SIG-M5 (cell line): ENCODE data around the gene LMX1B.

Source experiments
- DNase-seq: peaks from one replicate; lab custom pipeline; 2025; lab: John Stamatoyannopoulos, UW

Gene LMX1B

DNA sequence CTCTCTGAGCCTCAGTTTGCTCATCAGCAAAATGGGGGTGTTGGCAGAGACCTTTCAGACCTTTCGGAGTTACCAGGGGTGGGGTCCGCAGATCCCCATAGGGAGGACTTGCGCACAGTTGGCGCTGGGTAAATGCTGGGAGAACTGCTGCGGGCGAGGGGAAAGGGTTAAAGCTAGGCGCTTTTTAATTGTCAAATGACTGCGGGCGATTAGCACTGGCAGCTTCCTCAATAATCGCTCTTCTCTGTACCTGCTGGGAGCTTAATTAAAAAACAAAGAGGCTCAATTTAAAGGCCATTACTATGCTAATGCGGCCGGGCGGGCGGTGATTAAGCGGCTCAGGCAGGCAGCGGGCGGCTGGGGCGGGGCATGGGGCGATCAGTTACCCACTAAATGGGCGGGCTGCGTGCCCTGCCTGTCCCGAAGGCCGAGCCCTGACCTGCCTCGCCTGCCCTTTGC, 63.0 kb downstream of the LMX1B start:
- no peak for DNase-seq

DNA sequence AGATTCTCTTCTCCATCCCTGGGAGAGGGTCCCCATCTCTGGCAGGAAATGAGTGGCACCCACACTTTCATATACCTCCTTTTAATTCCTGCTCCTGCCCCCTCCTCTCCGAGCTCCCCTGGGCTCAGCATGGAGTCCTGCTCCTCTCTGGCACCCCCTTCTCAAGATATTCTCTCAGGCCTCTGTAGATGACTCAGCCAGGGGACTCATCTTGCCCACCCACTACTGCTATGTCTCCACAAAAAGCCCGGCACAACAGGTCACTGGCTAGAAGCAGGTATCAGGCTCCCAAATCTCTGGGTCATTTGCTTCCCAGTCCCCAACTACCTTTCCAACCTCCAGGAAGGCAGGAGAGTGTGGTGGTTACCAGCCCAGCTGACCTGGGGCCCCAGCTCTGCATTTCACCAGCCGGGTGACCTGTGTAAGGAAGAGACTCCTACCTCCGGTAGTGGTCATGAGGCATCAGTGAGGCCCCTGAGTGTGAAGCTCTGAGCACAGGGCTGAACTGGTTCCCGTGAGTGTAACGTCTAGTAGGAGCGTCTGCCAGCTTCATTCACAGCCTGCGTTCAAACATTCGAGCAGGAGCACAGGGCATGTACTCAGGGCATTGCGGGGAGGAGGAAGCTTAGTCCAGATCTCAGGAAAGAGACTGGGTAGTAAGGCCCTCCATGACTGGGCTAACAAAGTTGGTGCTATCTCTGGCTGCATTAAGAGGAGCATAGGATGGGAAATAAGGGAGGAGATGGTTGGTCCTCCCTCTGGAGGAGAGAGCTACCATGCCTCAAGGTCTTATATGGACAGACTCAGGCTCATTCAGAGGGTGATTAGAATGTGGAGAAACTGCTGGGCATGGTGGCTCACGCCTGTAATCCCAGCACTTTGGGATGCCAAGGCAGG, 63.7 kb downstream of the LMX1B start:
- DNase-seq: no peak

DNA sequence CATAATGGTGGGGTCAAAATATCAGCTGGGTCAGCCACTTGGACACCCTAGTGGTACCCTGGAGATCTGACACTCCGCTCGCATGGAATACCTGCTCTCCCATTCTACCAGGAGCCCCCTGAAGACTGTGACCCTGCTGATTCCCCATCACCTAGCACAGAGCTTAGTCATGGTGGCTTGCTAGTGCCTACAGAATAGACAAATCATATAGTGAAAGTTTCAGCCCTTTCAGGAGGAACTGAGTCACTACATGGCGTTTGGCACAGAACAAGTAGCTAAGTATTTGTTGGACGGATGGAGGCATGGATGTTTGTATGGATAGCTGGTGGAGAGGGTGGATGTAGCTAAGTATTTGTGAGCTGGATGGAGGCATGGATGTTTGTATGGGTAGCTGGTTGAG, 65.3 kb downstream of the LMX1B start:
- DNase-seq: no peak

DNA sequence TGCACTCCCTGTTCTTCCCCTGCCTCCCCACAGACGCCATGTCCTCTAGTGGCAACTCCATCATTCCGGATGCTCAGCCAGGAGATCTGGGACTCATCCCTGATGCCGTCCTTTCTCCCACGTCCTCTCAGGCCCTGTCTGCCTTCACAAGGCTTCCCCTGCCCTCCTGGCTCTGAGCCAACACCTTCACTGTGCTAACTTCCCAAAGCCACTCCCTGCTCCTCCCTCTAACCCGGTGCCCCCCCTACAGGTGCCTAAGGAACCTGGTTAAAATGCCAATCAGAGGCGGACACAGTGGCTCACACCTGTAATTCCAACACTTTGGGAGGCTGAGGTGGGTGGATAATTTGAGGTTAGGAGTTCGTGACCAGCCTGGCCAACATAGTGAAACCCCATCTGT, 67.6 kb downstream of the LMX1B start:
- no peak for DNase-seq

DNA sequence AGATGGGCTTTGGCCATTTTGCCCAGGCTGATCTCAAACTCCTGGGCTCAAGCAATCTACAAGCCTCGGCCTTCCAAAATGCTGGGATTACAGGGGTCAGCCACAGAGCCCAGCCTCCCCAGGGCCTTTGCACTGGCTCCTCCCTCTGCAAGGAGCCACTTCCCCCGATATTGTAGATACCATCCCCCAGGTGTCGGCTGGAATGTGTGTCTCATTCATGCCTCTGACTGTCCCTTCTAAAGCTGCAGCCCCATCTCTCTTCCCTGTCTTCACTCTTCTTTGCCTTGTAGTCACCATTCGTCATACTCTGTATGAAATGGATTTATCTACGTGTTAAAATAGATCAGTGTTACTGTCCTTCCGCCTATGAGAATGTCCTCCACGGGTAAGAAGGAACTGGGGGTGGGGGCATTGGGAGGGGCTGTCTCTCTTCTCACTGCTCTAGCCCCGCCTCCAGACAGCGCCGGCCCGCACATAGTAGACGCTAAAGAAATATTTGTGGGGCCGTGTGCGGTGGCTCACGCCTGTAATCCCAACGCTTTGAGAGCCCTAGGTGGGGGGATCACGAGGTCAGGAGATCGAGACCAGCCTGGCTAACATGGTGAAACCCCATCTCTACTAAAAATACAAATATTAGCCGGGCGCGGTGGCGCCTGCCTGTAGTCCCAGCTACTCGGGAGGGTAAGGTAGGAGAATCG, 68.5 kb downstream of the LMX1B start:
- DNase-seq: no peak

DNA sequence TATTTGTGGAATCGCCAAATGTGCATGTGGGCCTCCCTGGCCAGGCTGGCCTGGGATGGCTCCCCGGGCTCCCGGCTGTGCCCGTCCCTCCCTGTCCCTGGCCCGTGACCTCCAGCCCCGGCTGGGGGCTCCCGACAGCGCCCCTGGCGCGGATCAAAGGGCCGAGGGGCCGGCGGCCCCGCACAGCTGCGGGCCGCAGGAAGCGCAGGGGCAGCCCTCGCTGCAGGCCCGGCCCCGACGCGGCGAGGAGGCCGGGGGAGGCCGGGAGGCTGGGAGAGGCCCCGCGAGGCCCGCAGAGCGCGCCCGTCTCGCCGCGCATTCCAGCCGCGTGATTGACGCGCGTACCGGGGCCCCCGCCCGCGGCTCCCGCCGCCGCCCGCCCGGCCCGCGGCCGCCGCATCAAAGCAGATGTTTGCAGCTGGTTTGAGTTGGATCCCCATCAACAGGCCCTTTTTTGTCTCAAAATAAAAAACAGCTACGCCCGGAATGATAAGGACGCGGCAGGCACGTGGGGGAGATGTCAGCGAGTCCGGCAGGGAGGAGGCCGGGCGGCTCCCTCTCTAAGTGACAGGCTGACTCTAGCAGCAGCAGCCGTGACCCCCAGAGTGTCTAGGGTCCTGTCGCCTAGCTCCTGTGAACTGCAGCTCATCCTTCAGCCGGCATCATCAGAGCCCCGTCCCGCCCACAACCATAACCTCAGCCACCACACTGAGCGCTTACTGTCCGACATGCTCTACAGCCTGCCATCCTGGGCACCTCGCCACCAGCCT, 69.4 kb downstream of the LMX1B start:
- no peak for DNase-seq

DNA sequence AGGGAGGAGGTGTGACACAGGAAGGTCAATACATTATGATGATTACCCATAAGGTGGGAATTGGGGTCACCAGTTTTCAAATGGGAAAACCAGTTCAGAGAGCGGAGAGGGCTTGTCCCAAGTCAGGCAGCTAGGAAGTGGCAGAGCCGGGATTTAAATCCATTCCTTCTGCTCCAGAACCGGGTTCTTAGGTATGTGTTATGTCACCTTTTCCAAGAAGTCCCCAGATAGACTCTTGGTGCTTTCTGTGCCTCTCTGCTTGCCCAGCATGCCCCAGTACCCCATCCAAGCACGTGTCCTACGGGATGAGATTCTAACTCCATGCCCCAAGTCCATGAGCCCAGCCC, 69.9 kb downstream of the LMX1B start:
- no peak for DNase-seq

DNA sequence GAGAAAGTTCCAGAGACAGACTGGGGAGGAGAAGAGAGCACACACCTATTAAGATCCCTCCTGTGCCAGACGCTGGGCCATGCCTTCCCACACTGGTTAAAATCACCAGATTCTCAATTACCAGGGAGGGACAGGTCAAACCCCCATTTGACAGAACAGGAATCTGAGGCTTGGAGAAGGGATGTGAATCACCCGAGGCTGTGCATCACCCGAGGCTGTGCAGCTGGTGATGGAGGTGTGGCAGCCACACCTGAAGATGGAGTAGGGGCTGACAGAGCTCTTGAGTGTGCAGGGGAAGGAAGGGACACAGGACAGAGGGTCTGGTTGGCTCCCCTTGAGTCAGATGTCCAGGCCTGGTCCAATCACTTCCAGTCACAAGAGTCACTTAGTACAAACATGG, 70.6 kb downstream of the LMX1B start:
- DNase-seq: no peak

DNA sequence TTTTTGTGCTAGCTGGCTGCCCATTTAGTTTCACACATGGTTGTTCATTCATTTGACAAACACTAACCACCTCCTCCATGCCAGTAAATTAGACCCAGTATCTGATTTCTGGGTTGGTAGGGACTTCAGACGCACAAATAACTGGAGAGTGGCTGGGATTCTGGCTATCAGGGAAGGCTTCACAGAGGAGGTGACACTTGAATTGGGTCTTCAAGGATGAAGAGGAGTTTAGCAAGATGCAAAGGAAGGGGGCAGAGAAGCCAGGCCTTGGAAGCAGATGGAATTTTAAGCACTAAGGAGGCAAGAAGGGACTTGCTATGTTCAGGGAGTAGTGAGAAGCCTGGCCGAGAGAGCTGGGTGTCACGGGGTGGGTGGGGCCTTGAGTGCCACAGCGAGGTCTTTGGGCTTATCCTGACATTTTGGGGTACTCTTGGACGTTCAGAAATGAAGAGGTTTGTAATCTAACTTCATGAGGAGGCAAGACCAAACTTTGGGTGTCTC, 71.3 kb downstream of the LMX1B start:
- DNase-seq: no peak

DNA sequence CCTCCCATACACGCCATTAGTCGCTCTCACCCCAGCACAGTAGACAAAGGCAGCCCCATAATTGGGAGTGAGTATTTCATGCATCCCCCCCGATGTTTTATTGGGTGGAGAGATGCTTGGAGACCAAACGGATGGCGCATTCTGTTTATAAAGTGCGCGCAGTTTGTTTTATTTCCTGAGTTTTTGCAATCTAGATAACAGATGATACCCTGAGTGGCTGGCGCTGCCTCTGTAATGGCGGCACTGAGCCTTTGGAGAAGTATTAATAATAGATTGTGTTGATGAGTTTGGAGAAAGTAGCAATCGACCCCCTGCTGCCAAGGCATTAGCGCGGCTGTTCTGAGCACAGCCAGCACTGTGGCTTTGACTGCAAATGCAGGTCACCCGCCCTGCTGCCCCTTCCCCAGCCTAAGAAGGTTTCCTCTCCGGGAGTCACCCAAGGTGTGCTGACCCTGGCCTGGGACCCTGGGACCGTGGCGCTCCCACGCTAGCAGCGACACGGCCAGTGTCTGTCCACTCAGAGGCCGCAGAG, 74.3 kb downstream of the LMX1B start:
- no peak for DNase-seq

DNA sequence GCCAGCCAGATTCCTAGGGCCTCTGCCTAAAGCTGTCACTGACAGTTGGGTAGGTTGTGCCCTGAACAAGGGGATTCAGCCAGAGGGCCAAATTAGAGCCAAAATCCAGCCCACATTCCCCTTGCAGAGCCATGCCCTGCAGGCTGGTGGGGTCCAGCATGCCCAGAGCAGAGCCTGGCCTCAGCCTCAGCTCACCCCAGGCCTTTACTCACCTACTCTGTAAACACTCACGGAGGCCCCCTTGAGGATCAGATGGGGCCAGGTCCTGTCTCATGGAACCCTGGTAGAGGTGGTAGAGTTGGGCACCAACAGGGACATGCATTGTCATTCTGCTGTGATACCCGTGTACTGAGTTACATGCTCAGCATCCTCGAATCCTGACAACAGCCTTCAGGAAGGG, 74.9 kb downstream of the LMX1B start:
- DNase-seq: no peak

DNA sequence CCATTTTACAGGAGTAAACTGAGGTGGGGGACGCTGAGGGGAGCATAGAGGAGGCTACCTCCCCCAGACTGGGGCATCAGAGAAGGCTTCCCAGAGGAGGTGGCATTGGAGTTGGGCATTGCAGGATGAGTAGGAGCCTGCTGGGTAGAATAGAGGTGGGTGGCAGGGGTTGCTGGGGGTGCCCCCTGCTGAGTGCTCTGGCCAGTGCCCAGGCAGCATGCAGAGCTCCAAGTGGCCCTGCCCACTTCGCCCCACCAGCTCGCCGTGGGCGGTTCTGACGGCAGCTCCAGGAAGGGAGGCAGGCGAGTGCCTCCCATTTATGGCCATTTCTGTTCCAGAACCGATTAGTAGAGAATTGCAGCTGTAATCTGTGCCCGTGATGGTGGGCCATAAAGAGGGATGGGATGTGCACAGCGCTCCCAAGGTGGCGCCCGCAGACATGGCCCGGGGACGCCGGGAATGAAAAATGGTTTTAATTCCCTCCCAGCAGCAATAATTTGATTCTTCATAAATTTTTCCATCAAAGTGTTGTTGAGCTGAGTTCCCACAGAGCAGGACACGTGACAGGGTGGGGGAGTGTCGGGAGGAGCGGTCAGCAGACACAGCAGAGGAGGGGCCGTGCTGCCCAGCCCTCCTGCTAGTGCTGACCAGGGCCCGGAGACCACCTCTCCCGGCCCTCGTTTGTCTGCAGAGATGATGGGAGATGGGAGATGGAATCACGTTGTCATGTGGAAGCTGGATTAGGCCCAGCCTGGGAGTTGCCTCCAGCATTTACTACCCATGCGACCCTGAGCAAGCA, 75.5 kb downstream of the LMX1B start:
- no peak for DNase-seq

DNA sequence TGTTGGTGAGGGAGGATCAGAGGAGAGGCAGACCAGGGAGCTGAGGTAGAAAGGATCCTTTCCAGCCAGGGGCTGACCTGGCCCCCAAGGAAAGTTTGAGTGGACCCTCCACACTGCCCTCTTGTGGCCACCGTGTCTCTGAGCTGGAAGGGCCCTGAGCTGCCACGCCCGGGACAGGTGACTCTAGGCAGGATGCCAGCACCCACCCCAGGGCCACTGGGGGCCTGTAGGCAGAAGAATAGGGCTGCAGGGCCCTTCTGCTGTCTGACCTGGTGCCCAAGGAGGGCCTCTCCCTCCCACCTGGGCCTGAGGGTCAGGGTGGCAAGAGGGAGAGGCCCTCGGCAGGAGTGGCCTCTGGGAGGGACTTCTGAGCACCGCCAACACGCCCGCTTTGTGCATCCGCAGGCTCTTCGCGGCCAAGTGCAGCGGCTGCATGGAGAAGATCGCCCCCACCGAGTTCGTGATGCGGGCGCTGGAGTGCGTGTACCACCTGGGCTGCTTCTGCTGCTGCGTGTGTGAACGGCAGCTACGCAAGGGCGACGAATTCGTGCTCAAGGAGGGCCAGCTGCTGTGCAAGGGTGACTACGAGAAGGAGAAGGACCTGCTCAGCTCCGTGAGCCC, 76.8 kb downstream of the LMX1B start:
- no peak for DNase-seq

DNA sequence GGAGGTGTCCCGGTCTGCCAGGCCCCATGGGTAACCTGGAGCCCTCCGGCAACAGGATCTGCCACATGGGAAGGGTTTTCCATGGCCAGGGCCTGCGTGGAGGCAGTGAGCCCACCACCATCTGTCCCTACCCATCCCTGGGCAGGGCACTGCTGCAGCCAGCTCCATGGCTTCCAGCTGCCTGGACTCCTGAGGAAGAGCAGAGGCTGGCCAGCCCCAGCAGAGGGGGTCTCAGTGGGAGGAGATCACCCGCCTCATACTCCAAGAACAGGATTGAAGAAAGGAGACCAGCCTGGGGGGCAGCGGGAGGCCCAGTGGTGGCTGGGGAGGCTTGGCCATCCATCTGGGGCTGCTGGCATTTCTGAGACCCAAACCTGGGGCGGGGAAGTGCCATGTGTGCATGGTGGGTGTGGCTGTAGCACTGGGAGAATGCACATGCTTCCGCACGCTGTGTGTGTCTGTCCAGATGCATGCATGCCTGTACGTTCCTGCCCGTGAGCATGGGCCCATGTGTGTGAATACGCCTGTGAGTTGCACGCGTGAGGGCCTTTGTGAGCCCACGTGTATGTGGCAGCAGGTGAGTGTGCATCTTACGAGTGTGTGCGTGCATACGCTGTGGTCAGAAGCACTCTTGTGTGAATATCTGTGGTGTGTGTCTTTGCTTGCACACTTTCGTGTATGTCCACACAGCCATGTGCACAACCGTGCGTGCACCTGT, 78.5 kb downstream of the LMX1B start:
- no peak for DNase-seq

DNA sequence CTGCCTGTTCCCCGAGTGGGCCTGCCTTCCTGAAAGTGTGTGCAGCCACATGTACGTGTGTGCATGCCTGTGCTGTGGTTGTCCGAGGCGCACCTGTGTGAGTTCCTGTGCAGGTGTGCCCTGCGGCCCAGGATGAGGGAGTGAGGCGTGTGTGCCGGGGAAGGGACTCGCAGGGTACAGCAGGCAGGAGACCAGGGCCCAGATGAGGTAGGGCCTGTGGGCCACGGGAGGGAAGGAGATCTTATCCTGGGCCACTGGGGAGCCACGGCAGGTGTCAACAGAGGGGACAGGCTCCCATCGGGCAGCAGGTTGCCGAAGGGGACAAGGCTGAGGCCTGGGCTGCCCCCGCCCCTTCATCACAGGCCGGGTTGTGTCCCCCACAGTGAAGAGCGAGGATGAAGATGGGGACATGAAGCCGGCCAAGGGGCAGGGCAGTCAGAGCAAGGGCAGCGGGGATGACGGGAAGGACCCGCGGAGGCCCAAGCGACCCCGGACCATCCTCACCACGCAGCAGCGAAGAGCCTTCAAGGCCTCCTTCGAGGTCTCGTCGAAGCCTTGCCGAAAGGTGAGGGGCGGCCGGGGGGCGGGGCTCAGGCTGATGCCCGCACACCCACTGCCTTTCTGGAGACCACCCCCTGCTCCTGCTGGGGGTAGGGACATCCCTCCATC, 79.2 kb downstream of the LMX1B start:
- DNase-seq: no peak

DNA sequence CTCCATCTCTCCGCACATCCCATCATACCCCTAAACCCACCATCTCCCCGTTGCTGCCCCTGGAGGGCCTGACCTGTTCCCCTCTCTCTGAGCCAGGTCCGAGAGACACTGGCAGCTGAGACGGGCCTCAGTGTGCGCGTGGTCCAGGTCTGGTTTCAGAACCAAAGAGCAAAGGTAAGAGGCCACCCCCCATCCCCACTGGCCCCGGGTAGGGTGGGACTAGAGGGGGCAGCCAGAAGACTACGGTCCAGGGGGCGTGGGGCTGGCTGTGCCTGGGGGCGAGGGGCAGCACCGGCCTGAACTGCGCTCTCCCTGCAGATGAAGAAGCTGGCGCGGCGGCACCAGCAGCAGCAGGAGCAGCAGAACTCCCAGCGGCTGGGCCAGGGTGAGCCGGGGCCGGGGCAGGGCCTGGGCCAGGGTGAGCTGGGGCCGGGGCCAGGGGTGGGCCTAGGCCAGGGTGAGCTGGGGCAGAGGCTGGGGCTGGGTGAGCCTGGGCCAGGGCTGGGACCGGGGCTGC, 79.8 kb downstream of the LMX1B start:
- DNase-seq: no peak

DNA sequence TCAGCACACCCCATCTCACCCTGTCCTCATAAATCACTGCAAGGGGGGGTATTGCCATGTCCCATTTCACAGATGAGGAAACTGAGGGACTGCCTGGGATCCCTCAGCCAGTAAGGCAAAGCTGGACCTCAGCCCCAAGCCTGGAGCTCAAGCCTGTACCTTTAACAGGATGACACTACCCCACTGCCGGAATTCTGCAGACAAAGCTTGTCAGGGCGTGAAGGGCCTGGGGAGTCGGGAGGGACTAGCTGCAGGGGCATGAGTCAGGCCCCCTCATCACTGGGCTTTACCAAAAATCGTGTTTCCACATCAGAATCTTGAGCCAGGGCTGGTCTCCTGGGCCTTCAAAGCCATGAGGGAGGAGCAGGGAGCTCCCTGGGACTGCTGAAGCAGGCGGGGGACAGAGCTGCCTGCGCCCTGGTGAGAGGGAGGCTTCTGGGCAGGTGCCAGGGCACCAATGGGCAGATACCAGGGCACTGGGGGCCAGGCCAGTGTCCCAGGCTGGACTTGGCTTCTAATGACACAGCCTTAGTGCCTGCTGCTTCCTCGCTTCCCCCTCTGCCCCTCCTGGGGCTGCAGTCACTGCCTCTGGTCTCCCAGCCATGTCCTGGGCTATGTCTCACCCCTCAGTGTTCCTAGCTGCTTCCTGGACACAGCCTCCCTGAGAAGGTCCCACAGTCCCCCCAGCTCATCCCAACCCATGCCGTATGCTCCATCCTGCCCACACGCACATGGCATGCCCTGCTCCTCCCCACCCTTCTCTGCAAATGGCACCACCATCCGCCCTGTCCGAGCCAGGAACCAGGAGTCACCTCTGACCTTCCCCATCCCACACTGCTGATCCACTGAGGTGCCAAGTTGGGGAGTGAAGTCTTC, 80.7 kb downstream of the LMX1B start:
- DNase-seq: no peak

DNA sequence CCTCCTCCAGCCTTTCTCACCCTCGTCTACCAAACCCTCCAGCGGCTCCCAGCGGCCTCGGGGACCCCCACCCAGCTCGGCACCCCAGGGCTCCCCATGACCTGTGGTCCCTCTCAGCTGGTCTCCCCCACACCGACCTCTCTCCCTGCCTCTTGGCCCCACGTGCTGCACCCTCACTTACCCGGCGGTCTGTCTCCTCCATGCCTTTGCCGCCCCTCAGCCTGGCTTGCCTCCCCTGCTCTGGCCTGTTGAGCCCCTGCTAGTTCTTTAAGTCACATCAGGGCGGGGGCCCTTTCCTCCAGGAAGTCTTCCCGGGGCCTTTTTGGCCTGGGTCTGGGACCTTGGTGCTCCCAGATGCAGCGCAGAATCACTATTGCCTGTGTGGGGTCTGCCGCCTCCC, 81.5 kb downstream of the LMX1B start:
- DNase-seq: no peak
